ENCODE measurements around the gene HNRNPA3.

- TF ChIP-seq CTCF (conservative IDR thresholded peaks at IDR 0.05) (peak; percentile 44; the same call in 1 of the 2 replicates), EZH2 (IDR thresholded peaks at IDR 0.05; ENCODE audit: low read depth) (no peak)
Measured at GRCh38 chr2:177264693-177265587, 52.3 kb downstream of the HNRNPA3 start, which contains the start of gene NFE2L2.

Data from PC-9 (cell line).